T-helper 17 cell (primary cell): ENCODE data around the gene PTOV1. TPM values are rescaled to one million over a fixed set of nuclear protein-coding genes. Genes with fewer than 3 reads are reported as not detected.
A peak's percentile ranks its signal among the peaks of the same experiment; 100 is the strongest.
"Not testable (repeated sequence)": the region's sequence is repeated elsewhere in the genome, so short reads cannot be mapped to it uniquely, and the experiment has no call there.

Source experiments
- ATAC-seq: fragments of 150-1000 bp; cut with Tn5 transposase; 2 replicates; pipeline ENCODE4 v1.10.0; 2021; ENCODE audit warnings: mild to moderate bottlenecking, moderate library complexity
- DNase-seq, 3 donors: peaks; one replicate each; pipeline versions ENCODE4 v3.0.0 to v3.0.0-alpha.2; 2020 to 2021
- H3K9me3 ChIP-seq: one replicate; pipeline ENCODE4 v1.7.0; 2013; ENCODE audit warnings: low read length, mild to moderate bottlenecking; ENCODE audit not compliant: control insufficient read depth, poor library complexity, severe bottlenecking
- H3K27ac Mint-ChIP-seq: one replicate; pipeline ENCODE4 v1.8.0; 2022; ENCODE audit warnings: mild to moderate bottlenecking, moderate library complexity, mixed read lengths
- H3K27me3 Mint-ChIP-seq: one replicate; pipeline ENCODE4 v1.8.0; 2022; ENCODE audit warnings: mixed read lengths
- H3K36me3 Mint-ChIP-seq: one replicate; pipeline ENCODE4 v1.8.0; 2022; ENCODE audit warnings: low read depth, mixed read lengths
- H3K4me1 Mint-ChIP-seq: one replicate; pipeline ENCODE4 v1.8.0; 2022; ENCODE audit warnings: mild to moderate bottlenecking, mixed read lengths
- H3K4me3 Mint-ChIP-seq: one replicate; pipeline ENCODE4 v1.8.0; 2022; ENCODE audit warnings: mild to moderate bottlenecking, moderate library complexity, mixed read lengths
- total RNA-seq, 4 donors: library from RNA in 2 of 4; stranded (reverse) in 2 of 4; gene quantifications; one replicate each; pipeline ENCODE4 v1.2.3 and lab custom pipeline; 2022 to 2026

The PTOV1 gene
- total RNA-seq, 2 donors from 2014 or later = 125 to 162 TPM

- no peak for ATAC-seq
Measured at GRCh38 chr19:49809941-49810389, 41.0 kb upstream of the PTOV1 start.

GRCh38 chr19:49811328-49811727, 39.6 kb upstream of the PTOV1 start:
- peaks cover 37% of the 10 kb centered on the region for H3K4me1 Mint-ChIP-seq
- no peak for DNase-seq

More at GRCh38 chr19:49809941-49810389, 41.0 kb upstream of the PTOV1 start:
- no peaks in the 10 kb centered on the region for H3K9me3 ChIP-seq
- H3K4me1 Mint-ChIP-seq = peaks cover 39% of the 10 kb centered on the region
- H3K36me3 Mint-ChIP-seq = peaks cover 3% of the 10 kb centered on the region
- no peak for DNase-seq
- peak overlapping the region; percentile 88 for H3K27ac Mint-ChIP-seq
- no peaks in the 10 kb centered on the region for H3K27me3 Mint-ChIP-seq
- H3K4me3 Mint-ChIP-seq = peak overlapping the region; percentile 94

GRCh38 chr19:49812452-49812996, 38.4 kb upstream of the PTOV1 start:
- H3K27me3 Mint-ChIP-seq = no peaks in the 10 kb centered on the region
- peak overlapping the region; percentile 86 for H3K4me3 Mint-ChIP-seq
- H3K27ac Mint-ChIP-seq = peak overlapping the region; percentile 97
- H3K9me3 ChIP-seq = no peaks in the 10 kb centered on the region
- H3K36me3 Mint-ChIP-seq = no peaks in the 10 kb centered on the region
- peaks cover 40% of the 10 kb centered on the region for H3K4me1 Mint-ChIP-seq
- no peak for DNase-seq
- no peak for ATAC-seq

More at GRCh38 chr19:49811328-49811727, 39.6 kb upstream of the PTOV1 start:
- H3K27me3 Mint-ChIP-seq = no peaks in the 10 kb centered on the region
- no peaks in the 10 kb centered on the region for H3K9me3 ChIP-seq
- H3K36me3 Mint-ChIP-seq = peaks cover under 1% of the 10 kb centered on the region
- H3K4me3 Mint-ChIP-seq = peak overlapping the region; percentile 49
- ATAC-seq = no peak
- H3K27ac Mint-ChIP-seq = peak overlapping the region; percentile 97

- peak within 1 kb of the TSS; percentile 97 for H3K27ac Mint-ChIP-seq
- DNase-seq (peak; percentile 78 to 87 (median 86)), ATAC-seq (peak; percentile 69)
- H3K4me3 Mint-ChIP-seq = peak within 1 kb of the TSS; percentile 86
- H3K9me3 ChIP-seq = no peaks in the 10 kb centered on the region
- no peaks in the 10 kb centered on the region for H3K36me3 Mint-ChIP-seq
- H3K27me3 Mint-ChIP-seq = no peaks in the 10 kb centered on the region
- H3K4me1 Mint-ChIP-seq = peaks cover 39% of the 10 kb centered on the region
Measured at GRCh38 chr19:49812997-49813861, 37.7 kb upstream of the PTOV1 start, which contains the start of gene FUZ. FUZ (minus strand) TSS chr19:49813292; CDS start chr19:49813106, 186 bp downstream.

GRCh38 chr19:49814010-49814409, 36.9 kb upstream of the PTOV1 start:
- peaks cover 41% of the 10 kb centered on the region for H3K4me1 Mint-ChIP-seq
- DNase-seq = no peak
- H3K27ac Mint-ChIP-seq = peak overlapping the region; percentile 97
- H3K36me3 Mint-ChIP-seq = no peaks in the 10 kb centered on the region
- H3K27me3 Mint-ChIP-seq = no peaks in the 10 kb centered on the region
- no peak for ATAC-seq
- no peaks in the 10 kb centered on the region for H3K9me3 ChIP-seq
- H3K4me3 Mint-ChIP-seq = peak overlapping the region; percentile 86

GRCh38 chr19:49816590-49816989, 34.4 kb upstream of the PTOV1 start:
- Mint-ChIP-seq H3K27ac (peak overlapping the region; percentile 100), H3K4me1 (peaks cover 34% of the 10 kb centered on the region), H3K4me3 (no peak overlapping the region), H3K36me3 (no peaks in the 10 kb centered on the region), H3K27me3 (no peaks in the 10 kb centered on the region)
- DNase-seq = no peak
- no peak for ATAC-seq
- no peaks in the 10 kb centered on the region for H3K9me3 ChIP-seq

GRCh38 chr19:49817964-49818648, 32.9 kb upstream of the PTOV1 start, which contains the start of gene MED25:
MED25 (plus strand) TSS chr19:49818289; CDS start chr19:49818342, 53 bp downstream.
- H3K27me3 Mint-ChIP-seq = no peaks in the 10 kb centered on the region
- peak within 1 kb of the TSS; percentile 99 for H3K4me3 Mint-ChIP-seq
- H3K4me1 Mint-ChIP-seq = peaks cover 28% of the 10 kb centered on the region
- ATAC-seq (peak; percentile 59), DNase-seq (peak; percentile 83 to 85 (median 85))
- H3K9me3 ChIP-seq = no peaks in the 10 kb centered on the region
- H3K27ac Mint-ChIP-seq = peak within 1 kb of the TSS; percentile 100
- H3K36me3 Mint-ChIP-seq = no peaks in the 10 kb centered on the region

- no peak for DNase-seq
- no peaks in the 10 kb centered on the region for H3K9me3 ChIP-seq
- no peak for ATAC-seq
- no peaks in the 10 kb centered on the region for H3K27me3 Mint-ChIP-seq
- H3K4me3 Mint-ChIP-seq = peak overlapping the region; percentile 99
- H3K36me3 Mint-ChIP-seq = no peaks in the 10 kb centered on the region
- H3K27ac Mint-ChIP-seq = peak overlapping the region; percentile 100
- H3K4me1 Mint-ChIP-seq = peaks cover 29% of the 10 kb centered on the region
Measured at GRCh38 chr19:49818649-49819370, 32.1 kb upstream of the PTOV1 start.

- H3K9me3 ChIP-seq, H3K27me3 Mint-ChIP-seq, H3K36me3 Mint-ChIP-seq, ATAC-seq, DNase-seq: not testable (repeated sequence)
- H3K4me3 Mint-ChIP-seq = peak overlapping the region; percentile 99
- peak overlapping the region; percentile 100 for H3K27ac Mint-ChIP-seq
- H3K4me1 Mint-ChIP-seq = peaks cover 23% of the 10 kb centered on the region
Measured at GRCh38 chr19:49819452-49820115, 31.4 kb upstream of the PTOV1 start.

- DNase-seq (no peak), ATAC-seq (no peak)
- no peaks in the 10 kb centered on the region for H3K9me3 ChIP-seq
- Mint-ChIP-seq H3K4me1 (peaks cover 22% of the 10 kb centered on the region), H3K36me3 (no peaks in the 10 kb centered on the region), H3K27me3 (no peaks in the 10 kb centered on the region), H3K27ac (peak overlapping the region; percentile 100), H3K4me3 (no peak overlapping the region)
Measured at GRCh38 chr19:49820125-49820524, 30.8 kb upstream of the PTOV1 start.

- H3K9me3 ChIP-seq = no peaks in the 10 kb centered on the region
- Mint-ChIP-seq H3K27ac (no peak overlapping the region), H3K4me1 (peaks cover 28% of the 10 kb centered on the region), H3K27me3 (no peaks in the 10 kb centered on the region), H3K4me3 (no peak overlapping the region), H3K36me3 (peaks cover 3% of the 10 kb centered on the region)
- DNase-seq (no peak), ATAC-seq (no peak)
Measured at GRCh38 chr19:49823472-49823871, 27.5 kb upstream of the PTOV1 start.

- peaks cover 3% of the 10 kb centered on the region for H3K36me3 Mint-ChIP-seq
- no peaks in the 10 kb centered on the region for H3K27me3 Mint-ChIP-seq
- DNase-seq (no peak), ATAC-seq (no peak)
- H3K4me3 Mint-ChIP-seq = no peak overlapping the region
- H3K27ac Mint-ChIP-seq = no peak overlapping the region
- H3K9me3 ChIP-seq = no peaks in the 10 kb centered on the region
- peaks cover 21% of the 10 kb centered on the region for H3K4me1 Mint-ChIP-seq
Measured at GRCh38 chr19:49824662-49825061, 26.3 kb upstream of the PTOV1 start.
